ENCODE data around the gene ASXL1.
A peak's percentile ranks its signal among the peaks of the same experiment; 100 is the strongest.

The ASXL1 gene

DNA sequence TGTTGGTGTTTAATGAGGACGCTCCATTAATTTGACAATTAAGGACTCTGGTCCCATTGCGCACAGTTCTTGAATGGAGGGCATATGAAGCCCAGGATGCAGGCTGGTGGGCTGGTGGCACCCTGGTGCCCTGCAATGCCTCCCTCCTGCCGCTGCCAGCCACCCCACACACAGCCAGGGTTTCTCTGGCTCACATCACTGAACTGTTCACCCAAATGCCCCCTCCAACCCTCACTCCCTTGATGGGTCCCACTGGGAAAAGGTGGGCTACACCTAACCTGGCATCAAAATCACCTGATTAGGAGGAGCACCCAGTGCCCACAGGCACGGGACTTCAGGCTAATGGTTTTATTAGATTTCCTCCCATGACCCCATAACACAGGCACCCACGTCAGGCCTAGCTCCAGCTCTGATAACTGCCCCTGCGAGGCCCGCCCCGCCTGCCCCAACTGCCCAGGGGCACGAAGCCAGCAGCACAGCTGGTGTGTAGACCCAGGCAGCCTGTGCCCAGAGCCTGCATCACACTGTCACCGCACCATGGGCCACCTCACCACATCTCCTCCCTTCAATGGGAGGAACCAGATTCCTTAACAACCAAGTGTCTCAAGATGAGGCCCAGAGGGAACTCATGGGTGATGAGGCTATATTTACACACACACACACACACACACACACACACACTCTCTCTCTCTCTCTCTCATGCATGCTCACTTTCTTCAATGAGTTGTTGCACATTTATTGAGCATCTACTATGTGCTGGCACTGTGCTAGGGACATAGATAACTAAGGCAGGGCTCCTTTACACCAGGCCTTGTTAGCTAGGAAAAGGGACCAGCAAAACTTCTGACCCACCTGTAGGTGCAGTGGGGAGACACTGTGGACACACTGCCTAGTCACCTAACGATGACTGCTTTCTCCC, 119.7 kb downstream of the ASXL1 start:
- CTCF ChIA-PET = interaction anchor here (1.9 kb wide), 1 partner anchor 19 kb away, joined by 5 read pairs; no protein-coding TSS in a partner anchor
- DNase-seq = peak; percentile 14
- Mint-ChIP-seq H3K4me1 (peaks cover 20% of the 10 kb centered on the region), H3K27ac (no peak overlapping the region), H3K9me3 (no peaks in the 10 kb centered on the region), H3K27me3 (peaks cover 5% of the 10 kb centered on the region), H3K36me3 (no peaks in the 10 kb centered on the region), H3K4me3 (no peak overlapping the region)

DNA sequence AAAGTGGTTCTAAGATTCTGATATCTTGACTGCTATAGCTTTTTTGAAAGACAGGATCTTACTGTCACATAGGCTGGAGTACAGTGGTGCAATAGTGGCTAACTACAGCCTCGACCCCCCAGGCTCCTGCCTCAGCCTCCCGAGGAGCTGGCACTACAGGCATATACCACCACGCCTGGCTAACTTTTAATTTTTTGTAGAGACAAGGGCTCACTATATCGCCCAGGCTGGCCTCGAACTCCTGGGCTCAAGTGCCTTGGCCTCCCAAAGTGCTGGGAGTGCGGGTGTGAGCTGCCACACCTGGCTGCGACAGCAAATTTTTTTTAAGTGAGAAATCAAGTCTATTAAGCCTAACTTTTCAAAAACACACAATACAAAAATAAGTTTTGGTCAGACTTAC, 120.4 kb downstream of the ASXL1 start:
- CTCF ChIA-PET = interaction anchor here (1.0 to 1.9 kb wide), 2 partner anchors 20 to 32 kb away, joined by 3 to 5 read pairs; no protein-coding TSS in a partner anchor
- DNase-seq = no peak
- no peaks in the 10 kb centered on the region for H3K9me3 Mint-ChIP-seq
- no peak overlapping the region for H3K4me3 Mint-ChIP-seq
- H3K27me3 Mint-ChIP-seq = peaks cover 5% of the 10 kb centered on the region
- H3K36me3 Mint-ChIP-seq = no peaks in the 10 kb centered on the region
- H3K27ac Mint-ChIP-seq = no peak overlapping the region
- H3K4me1 Mint-ChIP-seq = peaks cover 20% of the 10 kb centered on the region

DNA sequence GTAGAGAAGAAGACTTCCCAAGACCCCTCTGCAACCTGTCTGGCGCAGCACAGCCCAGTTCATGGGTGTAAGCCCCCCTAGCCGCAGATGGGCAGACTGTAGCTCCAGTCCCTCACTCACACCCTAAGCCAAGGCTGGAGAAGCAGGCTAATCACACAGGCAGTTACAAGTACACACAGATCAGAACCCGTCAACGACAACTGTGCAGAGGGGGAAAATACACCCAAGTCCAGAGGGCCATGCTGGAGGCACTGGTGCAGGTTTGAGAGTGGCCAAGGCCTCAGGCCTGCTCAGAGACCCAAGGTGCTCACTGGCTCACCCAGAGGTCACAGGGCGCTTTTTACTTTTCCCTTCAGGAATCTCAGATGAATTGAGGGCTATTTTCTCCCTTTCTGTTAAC, 120.9 kb downstream of the ASXL1 start:
- CTCF ChIA-PET = interaction anchor here (1.0 to 1.9 kb wide), 2 partner anchors 20 to 31 kb away, joined by 3 to 5 read pairs; no protein-coding TSS in a partner anchor
- no peak overlapping the region for H3K27ac Mint-ChIP-seq
- no peaks in the 10 kb centered on the region for H3K9me3 Mint-ChIP-seq
- no peaks in the 10 kb centered on the region for H3K36me3 Mint-ChIP-seq
- DNase-seq = peak; percentile 20
- no peak overlapping the region for H3K4me3 Mint-ChIP-seq
- H3K27me3 Mint-ChIP-seq = peaks cover 9% of the 10 kb centered on the region
- H3K4me1 Mint-ChIP-seq = peaks cover 20% of the 10 kb centered on the region

DNA sequence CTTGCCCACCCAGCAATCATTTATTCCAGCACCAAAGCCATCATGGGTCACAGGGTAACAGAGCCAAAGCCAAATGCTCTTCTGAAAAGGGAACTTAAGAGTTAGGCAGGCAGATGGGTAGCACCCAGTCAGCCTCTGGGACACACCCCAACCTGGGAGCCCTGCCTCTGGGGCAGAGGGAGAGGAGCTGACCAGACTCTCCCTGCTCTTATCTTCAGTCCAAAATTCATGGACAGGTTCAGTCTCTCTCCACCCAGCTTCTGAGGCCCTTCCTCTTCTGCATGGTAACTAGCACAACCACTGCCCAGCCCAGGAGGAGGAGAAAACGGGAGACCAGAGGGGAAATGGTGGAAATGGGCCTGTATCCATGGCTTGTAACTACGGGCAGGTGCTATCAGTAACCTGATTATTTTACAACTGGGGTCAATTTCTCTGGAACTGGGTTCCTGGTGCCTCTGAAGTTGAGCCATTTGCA, 121.6 kb downstream of the ASXL1 start:
- H3K9me3 Mint-ChIP-seq = no peaks in the 10 kb centered on the region
- H3K27ac Mint-ChIP-seq = no peak overlapping the region
- CTCF ChIA-PET = no interaction called here
- H3K27me3 Mint-ChIP-seq = peaks cover 9% of the 10 kb centered on the region
- peaks cover 22% of the 10 kb centered on the region for H3K4me1 Mint-ChIP-seq
- no peaks in the 10 kb centered on the region for H3K36me3 Mint-ChIP-seq
- no peak overlapping the region for H3K4me3 Mint-ChIP-seq
- DNase-seq = no peak

DNA sequence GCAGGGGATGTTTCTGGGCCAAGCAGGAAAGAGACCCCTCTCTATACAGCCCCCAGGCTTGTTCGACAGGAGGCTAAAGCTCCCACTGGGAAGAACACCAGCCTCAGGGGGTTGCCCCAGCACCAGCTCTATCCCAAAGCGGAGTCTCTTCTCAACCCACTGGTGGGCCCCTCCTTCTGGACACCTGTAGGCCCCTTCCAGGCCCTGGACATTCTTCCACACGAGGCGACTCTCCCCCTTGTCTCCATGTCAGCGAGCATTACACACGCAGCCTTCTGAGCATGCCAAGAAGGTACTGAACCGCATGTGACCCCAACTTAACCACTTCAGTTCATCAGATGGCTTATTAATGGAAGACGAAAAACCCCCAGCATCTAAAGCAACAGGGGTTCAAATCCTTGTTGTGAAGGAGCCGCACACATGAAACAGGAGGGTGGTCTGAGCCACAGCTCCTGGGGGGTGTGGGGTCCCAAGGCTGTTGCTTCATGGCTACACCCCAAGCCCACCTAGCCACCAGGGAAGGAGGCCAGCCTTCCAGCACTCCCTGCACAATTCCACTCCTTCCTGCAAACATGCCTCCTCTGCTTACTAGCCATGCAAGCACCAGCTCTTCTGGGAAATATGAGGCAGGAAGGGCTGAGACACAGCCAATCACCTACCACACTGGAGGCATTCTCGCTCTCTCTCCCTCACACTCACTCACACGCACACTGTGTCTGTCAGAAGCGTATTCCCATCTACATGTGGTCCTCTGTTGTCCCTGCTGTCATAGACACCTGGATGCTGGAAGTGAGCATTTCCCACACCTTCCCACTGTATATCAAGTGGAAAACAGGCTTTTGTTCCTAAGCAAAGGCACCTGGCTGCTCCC, 122.5 kb downstream of the ASXL1 start:
- Mint-ChIP-seq H3K27me3 (peaks cover 13% of the 10 kb centered on the region), H3K4me1 (peaks cover 29% of the 10 kb centered on the region), H3K27ac (no peak overlapping the region), H3K9me3 (no peaks in the 10 kb centered on the region), H3K36me3 (peaks cover 7% of the 10 kb centered on the region), H3K4me3 (no peak overlapping the region)
- no peak for DNase-seq
- CTCF ChIA-PET = no interaction called here

DNA sequence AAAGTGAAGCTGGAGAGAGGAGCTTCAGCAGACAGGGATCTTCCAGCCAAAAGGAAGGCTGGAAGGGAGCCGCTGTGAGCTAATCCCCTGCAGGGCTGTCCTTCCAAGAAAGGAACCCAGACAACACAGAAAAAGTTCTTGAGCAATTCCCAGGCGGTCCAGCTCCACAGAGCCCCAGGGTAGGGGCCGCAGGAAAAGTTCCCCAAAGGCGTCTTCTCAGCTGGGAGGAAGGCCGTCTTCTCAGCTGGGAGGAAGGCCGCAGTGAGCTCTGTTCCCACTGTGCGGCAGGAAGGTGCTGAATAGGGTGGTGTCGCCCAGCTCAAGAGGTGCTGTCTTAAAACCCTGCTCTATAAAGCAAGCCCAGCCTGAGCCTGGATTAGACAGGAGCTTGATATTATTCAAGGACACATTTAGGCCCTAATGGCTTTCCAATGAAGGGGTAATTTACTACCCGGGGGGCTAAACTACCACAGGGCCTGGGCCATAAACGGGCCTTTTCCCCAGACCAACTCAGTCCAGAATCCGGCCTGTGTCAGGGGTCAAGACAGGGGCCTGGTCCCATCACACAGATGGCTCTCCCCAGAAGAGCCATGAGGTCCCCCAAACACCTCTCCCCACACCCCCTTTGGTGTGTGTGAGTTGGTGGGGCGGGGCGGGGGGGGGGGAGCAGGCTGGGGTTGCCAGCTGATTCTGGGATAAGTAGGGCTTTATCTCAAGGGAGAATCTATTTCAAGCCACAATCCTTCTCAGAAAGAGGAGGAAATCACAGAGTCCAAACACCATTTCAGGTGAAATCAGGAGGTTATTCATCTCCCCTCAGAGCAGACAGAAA, 123.4 kb downstream of the ASXL1 start:
- Mint-ChIP-seq H3K9me3 (no peaks in the 10 kb centered on the region), H3K4me3 (peak overlapping the region; percentile 57), H3K27me3 (peaks cover 13% of the 10 kb centered on the region), H3K36me3 (peaks cover 9% of the 10 kb centered on the region), H3K27ac (no peak overlapping the region), H3K4me1 (peaks cover 27% of the 10 kb centered on the region)
- CTCF ChIA-PET = no interaction called here
- no peak for DNase-seq

DNA sequence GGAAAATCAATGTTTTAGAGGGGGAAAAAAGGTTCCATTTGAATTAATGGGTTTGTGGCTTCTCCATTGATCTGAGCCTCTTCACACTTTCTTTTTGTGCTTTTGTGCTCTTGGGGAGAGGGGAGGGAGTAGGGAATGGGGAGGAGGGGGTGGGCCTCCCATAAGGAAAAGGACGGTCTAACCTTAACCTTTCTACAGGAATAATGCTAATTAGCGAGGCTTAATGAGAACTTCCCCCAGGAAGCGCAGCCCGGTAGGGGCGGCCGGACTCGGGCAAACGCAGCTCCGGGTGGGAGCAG, 124.0 kb downstream of the ASXL1 start:
- no peak for DNase-seq
- H3K4me1 Mint-ChIP-seq = peaks cover 22% of the 10 kb centered on the region
- no peak overlapping the region for H3K27ac Mint-ChIP-seq
- peak overlapping the region; percentile 57 for H3K4me3 Mint-ChIP-seq
- no peaks in the 10 kb centered on the region for H3K9me3 Mint-ChIP-seq
- peaks cover 12% of the 10 kb centered on the region for H3K36me3 Mint-ChIP-seq
- CTCF ChIA-PET = no interaction called here
- H3K27me3 Mint-ChIP-seq = peaks cover 13% of the 10 kb centered on the region

DNA sequence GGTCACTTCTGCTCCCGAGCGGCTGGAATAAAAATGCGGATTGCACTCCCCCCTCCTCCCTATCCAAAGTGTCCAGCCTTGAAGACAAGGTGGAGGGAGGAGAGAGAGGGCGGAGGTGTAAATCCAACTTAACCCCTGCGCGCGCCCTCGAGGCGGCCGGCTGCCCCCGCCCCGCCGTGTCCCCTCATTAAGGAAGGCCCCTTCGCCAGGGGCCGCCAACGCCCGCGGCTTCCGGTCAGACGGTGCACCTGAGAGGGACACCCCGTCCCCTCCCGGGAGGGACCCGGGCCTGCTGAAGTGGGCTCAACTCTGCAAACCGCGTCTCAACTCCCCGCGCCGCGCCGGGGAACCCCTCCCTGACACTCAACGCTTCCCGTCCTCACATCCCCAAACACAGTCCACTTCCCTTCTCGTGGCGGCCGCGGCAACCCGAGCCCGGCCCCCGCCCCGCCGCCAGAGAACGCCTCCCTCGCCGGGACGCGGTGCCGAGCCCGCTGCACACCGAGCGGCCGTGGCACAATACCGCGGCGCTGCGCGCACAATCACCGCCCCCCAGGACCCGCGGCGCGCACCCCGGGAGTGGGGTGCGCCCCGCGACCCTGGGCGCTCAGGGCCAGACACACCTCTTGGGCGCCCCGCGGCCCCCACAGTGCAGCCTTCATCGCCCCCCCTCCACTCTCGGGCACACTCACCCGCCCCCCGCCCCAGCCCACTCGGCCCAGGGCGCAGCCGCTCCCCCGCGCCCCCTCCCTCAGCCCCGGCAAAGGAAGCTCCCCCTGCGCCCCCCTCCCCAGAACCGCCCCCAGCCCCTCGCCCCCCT, 124.5 kb downstream of the ASXL1 start:
- Mint-ChIP-seq H3K36me3 (peaks cover 12% of the 10 kb centered on the region), H3K27me3 (peaks cover 13% of the 10 kb centered on the region), H3K4me1 (peaks cover 22% of the 10 kb centered on the region), H3K27ac (no peak overlapping the region), H3K9me3 (no peaks in the 10 kb centered on the region), H3K4me3 (peak overlapping the region; percentile 68)
- CTCF ChIA-PET = no interaction called here
- peak; percentile 60 for DNase-seq

DNA sequence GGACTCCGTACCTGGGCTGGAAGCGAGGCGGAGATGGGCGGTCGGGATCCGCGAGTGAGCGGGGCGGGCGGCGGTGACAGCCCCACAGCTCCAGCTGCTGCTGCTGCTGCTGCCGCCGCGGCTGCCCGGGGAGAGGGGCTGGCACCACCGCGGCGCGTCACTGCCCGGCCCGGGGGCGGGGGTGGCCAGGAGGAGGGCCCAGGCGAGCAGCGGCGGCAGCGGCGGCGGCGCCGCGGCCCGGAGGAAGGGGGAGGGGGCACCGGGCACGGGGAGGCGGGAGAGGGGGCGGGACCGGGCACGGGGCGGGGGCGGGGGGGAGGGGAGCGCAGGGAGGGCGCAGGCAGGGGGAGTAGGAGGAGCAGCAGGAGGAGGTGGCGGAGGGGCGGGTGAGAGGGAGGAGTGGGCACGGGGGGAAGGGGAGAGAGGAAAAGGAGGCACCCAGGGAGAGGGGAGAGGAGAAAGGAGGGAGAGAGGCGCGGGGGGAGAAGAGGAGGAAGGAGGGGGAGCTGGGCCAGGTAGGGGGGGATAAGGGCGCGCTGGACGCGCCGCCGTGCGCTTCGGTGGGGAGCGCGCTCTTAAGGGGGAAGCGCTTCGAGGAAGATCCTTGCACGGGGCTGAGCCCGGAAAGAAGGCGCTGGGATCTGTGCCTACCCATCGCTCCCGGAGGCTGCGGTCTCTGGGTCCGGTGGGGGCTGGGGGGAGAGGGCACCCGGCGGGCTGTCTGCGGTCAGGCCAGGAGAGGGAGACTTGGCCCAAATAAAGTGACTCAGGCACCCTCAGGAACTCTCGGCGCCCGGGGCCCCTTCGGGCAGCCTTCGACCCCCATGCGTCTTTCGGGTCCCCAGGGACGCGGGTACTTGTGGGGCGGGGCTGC, 125.5 kb downstream of the ASXL1 start:
- H3K4me3 Mint-ChIP-seq = peak overlapping the region; percentile 68
- peaks cover 23% of the 10 kb centered on the region for H3K4me1 Mint-ChIP-seq
- peaks cover 13% of the 10 kb centered on the region for H3K36me3 Mint-ChIP-seq
- no peak overlapping the region for H3K27ac Mint-ChIP-seq
- H3K9me3 Mint-ChIP-seq = no peaks in the 10 kb centered on the region
- H3K27me3 Mint-ChIP-seq = peaks cover 13% of the 10 kb centered on the region
- CTCF ChIA-PET = no interaction called here
- DNase-seq = peak; percentile 71

DNA sequence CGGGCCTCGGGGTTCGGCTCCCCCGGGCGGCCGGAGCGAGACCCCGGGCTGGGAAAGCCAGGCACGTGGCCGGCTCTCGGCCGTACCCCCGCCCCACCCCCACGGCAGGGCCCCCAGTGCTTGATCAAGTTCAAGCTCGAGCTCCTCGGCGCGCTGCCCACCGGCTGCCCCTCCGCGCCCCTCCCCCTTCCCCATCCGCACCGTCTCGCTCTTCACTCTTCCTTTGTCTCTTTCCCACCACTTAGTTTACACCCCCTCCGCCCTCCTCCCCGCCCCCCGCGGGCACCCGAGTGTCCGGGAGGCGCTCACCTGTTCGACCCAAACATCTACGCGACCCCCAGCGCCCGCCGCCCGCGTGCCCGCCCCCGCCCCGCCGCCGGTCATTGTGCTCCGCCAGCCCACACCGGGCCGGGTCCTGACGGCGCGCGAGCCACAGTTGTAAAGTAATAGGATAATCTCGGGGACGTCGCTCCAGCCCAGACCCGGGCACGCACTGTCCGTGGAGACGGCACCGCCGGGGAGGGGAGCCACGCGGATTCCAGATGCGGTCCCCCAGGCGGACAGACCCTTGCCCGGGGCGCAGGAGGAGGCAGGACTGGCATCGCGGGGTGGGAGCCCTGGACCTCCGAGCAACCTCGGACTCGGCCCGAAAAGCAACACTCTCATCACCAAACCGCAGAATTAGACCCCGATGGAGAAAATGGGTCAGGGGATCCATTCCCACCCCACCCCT, 126.3 kb downstream of the ASXL1 start:
- peak overlapping the region; percentile 61 for H3K4me3 Mint-ChIP-seq
- H3K27ac Mint-ChIP-seq = peak overlapping the region; percentile 42
- H3K9me3 Mint-ChIP-seq = no peaks in the 10 kb centered on the region
- peaks cover 23% of the 10 kb centered on the region for H3K4me1 Mint-ChIP-seq
- peaks cover 13% of the 10 kb centered on the region for H3K27me3 Mint-ChIP-seq
- H3K36me3 Mint-ChIP-seq = peaks cover 16% of the 10 kb centered on the region
- DNase-seq = peak; percentile 53
- CTCF ChIA-PET = interaction anchor here (0.7 to 1.0 kb wide), 3 partner anchors 35 to 455 kb away, joined by 3 to 4 read pairs (median 4); no protein-coding TSS in a partner anchor

DNA sequence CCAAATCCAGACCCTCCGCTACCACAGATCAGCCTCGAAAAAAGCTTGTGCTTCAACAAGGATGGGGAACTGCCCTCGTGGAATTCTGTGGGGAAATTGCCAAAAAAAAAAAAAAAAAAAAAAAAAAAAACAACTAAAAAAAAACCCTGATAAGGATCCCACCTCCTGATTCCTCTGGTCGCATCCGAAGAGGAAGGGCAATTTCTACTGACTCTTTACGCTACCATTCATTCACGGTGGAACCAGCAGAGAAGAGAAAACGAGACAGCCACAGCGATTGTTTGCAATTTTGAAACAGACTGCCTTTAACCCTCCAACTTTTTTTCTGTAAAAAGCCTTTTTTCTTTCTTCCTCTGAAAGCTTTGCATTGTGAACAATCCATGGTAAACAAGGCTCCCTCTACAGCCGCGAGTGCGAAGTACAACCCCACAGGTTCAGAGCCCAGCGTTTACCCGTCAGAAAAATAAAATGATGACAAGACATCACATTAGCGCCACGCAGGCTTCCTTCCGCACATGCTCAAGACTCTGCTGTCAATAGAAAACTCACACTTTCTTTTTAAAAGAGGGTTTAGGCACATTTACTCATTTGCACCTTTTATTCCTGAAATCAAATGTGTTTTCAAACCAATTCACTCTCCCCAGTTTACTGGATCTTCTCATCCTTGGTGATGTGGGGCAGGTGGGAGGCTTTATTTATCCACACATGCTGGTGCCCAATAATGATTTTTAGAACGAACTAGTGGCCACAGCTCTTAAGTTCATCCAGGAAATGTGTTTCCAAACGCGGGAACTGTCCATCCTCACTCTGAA, 127.0 kb downstream of the ASXL1 start:
- Mint-ChIP-seq H3K27me3 (peaks cover 13% of the 10 kb centered on the region), H3K4me3 (peak overlapping the region; percentile 87), H3K36me3 (peaks cover 16% of the 10 kb centered on the region), H3K27ac (peak overlapping the region; percentile 93), H3K9me3 (no peaks in the 10 kb centered on the region), H3K4me1 (peaks cover 23% of the 10 kb centered on the region)
- CTCF ChIA-PET = interaction anchor here (0.7 to 1.1 kb wide), 4 partner anchors 22 to 455 kb away, joined by 3 to 4 read pairs (median 4); no protein-coding TSS in a partner anchor
- peak; percentile 91 for DNase-seq
